DND-41 (cell line): ENCODE results near the gene MRTFA.

ENCODE experiments used
- EZH2 ChIP-seq: IDR thresholded peaks from 3 replicates; pipeline ENCODE4 v1.6.1; 2012; ENCODE audit warnings: borderline replicate concordance, low read depth, mild to moderate bottlenecking, moderate library complexity, low read length, inconsistent platforms; ENCODE audit not compliant: severe bottlenecking
- TF ChIP-seq, protein P1 (sequence below): IDR thresholded peaks from 2 replicates; pipeline ENCODE4 v1.5.1; 2012; ENCODE audit warnings: borderline replicate concordance, low read length, moderate library complexity, mild to moderate bottlenecking; ENCODE audit not compliant: poor library complexity, severe bottlenecking; ENCODE audit errors: extremely low read depth

DNA sequence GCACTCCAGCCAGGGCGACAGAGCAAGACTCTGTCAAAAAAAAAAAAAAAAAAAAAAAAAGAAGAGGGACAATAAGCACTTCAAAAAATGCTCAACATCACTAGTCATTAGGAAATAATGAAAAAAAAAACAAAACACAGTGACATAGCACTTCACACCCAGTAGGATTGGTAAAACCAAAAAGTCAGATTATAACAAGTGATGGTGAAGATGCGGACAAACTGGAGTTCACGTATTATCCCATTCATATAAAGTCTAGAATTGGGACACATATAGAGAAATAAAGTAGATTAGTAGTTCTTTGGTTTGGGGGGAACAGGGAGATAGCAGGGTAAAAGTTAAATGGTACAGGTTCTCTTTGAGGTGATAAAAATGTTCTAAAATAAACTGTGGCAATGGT is 64.6 kb downstream of the MRTFA start:
- TF ChIP-seq, protein P1, sequence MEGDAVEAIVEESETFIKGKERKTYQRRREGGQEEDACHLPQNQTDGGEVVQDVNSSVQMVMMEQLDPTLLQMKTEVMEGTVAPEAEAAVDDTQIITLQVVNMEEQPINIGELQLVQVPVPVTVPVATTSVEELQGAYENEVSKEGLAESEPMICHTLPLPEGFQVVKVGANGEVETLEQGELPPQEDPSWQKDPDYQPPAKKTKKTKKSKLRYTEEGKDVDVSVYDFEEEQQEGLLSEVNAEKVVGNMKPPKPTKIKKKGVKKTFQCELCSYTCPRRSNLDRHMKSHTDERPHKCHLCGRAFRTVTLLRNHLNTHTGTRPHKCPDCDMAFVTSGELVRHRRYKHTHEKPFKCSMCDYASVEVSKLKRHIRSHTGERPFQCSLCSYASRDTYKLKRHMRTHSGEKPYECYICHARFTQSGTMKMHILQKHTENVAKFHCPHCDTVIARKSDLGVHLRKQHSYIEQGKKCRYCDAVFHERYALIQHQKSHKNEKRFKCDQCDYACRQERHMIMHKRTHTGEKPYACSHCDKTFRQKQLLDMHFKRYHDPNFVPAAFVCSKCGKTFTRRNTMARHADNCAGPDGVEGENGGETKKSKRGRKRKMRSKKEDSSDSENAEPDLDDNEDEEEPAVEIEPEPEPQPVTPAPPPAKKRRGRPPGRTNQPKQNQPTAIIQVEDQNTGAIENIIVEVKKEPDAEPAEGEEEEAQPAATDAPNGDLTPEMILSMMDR = no peak
- no peak for TF ChIP-seq EZH2
